ENCODE measurements around the gene CCDC92.

- TF ChIP-seq CTCF (IDR thresholded peaks at IDR 0.05; ENCODE audit: insufficient read depth, low read depth, low read length): no peak
- TF ChIP-seq EZH2 (IDR thresholded peaks at IDR 0.05; ENCODE audit: insufficient read depth, low read length): no peak
Measured at GRCh38 chr12:123912415-123913380, 59.9 kb downstream of the CCDC92 start.

All from astrocyte (in vitro differentiated cells and primary cell).